ENCODE data around the gene IL13.
"Not testable (repeated sequence)": the region's sequence is repeated elsewhere in the genome, so short reads cannot be mapped to it uniquely, and the experiment has no call there.

IL13 gene

DNA sequence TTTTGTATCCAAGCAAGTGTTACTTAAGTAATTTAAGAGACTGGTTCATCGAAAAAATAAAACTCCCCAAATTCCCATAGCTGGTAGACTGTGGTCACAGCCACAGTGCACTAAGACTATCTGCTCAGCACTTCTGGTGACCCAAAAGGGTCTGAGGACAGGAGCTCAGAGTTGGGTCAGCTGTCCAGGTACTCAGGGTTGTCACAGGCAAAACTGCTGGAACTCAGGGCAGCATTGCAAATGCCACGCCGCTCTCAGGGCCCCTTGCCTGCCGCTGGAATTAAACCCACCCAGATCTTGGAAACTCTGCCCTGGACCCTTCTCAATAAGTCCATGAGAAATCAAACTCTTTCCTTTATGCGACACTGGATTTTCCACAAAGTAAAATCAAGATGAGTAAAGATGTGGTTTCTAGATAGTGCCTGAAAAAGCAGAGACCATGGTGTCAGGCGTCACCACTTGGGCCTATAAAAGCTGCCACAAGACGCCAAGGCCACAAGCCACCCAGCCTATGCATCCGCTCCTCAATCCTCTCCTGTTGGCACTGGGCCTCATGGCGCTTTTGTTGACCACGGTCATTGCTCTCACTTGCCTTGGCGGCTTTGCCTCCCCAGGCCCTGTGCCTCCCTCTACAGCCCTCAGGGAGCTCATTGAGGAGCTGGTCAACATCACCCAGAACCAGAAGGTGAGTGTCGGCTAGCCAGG is at the start of gene IL13:
IL13 (plus strand) TSS at position 498 of the 705 bp plus-strand sequence; CDS start at position 512, 14 bp downstream.
- no peak for DNase-seq

DNA sequence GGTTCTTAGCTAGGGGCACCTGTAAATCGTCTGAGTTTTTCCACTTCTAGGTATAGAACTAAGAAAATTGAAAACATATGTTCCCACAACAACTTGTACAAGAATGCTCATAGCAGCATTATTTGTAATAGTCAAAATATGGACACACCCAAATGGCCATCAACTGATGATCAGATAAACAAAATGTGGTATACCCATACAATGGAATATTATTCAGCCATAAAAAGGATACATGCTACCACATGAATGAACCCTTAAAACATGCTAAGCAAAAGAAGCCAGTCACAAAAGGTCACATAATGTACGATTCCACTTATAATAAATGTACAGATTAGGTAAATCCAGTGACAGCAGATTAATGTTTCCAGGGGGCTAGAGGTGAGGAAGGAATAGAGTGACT is 46.0 kb upstream of the IL13 start:
- DNase-seq = no peak

DNA sequence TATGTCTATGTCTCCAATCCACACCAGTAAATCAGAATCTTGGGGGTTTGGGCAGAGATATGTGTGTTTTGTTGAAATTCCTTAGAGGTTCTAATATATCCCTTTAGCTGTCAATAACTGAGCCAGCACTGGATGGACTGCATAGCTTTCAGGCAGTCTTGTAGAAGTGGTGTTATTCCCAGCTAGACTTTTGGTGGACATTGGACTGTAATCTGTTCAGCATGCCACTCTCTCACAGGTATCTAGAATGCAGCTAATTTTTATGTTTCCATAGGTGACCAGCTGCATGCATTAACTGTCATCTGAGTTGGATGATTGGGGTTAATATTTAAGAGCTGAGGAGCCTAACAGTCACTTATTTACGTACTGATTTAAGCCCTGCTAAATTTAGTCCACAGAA is 45.1 kb upstream of the IL13 start:
- DNase-seq = no peak

DNA sequence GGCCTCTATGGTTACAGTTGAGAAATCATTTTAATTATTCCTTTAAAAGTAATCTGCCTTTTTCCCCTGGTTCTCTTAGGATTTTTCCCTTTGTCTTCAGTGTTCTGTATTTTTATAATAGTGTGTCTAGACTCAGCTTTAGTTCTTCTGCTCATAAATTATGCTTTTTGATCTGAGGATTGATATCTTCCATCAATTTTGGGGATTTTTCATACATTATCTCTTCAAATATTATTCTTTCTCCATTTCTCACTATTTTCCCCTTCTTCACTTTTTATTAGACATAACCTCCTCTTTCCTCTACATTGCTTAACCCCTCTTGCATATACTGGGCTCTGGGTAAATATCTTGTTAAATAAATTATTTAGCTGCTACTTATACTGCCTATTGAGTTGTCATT is 36.3 kb upstream of the IL13 start:
- no peak for DNase-seq

DNA sequence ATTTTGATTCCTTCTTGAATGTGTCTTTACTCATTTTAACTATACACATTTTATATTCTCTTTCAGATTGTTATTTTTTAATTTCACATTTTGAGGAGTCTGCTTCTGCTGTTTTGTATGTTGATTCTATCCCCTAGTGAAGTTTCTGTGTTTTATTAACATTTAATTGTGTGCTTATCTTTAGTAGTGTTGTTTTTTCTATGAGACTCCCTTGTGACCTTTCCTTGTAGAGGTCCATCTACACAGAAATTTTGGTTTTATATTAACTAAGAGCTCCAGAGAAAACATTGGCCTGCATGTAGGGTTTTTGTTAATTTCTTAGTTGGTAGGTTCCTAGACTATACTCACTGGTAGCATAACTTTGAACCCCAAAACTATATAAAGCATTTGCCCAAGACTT is 35.4 kb upstream of the IL13 start:
- DNase-seq = no peak

DNA sequence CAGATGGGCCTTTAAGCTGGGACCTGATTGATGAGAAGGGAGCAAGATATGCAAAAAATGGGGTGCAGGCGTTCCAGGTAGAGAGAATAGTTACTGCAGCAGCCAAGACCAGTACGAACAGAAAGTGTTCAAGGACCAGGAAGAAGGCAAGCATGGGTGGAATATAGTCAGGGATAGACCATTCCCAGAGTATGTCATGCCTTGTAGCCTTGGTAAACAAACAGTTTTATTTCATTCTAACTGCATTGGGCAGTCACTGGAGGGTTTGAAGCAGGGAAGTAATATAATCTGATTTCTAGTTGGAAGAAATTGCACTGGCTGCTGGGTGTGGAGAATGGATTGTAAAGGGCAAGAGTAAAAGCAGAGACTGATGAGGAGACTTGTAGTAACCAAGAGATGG is 30.5 kb upstream of the IL13 start:
- no peak for DNase-seq

DNA sequence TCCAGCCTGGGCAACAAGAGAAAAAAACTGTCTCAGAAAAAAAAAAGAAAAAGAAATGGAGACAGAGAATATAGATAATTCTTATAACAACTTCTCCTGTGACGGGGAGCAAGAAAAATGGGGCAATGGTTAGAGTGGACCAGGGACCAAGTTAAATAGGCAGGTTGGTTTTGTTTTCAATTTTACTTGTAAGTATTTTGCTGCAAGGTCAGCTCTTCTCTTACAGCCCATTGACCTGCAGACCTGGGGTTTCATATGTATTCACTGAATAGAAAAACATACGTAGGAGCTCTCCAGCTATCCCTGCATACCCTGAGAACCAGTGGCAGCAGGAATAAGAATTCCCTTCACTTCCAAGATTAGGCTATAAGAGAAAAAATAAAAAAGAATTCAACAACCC is 29.2 kb upstream of the IL13 start:
- DNase-seq = no peak

DNA sequence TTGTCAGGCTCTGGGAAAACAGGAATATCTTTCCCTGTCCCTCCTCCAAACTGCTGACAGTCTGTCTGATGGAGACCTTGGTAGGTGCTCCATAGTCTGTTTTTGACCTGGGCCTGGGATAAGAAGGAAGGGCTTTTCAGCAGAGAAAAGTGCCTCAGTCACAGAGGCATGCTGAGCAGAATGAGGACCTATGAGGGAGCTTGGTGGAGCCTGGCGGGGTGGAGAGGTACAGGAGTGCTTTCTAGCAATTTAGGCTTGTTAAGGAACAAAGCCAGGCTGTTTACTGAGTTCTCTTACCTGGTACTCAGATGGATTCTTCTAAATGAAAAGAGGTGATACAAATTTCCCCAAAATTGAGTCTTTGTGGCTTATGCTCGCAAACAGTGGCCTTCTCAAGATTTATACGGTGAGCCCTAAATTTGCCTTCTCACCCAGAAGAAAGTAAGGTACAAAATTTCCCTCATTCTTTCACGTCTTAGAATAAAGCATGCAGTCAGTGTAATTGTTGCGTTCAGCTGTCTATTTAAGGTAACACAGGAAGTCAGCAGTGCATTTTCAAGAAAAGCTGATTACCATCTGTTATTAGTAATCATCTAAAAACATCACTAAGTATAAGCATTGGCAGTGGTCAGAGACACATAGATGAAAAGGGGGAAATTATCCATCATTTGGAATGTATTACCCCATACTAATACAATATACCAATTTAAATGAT is 28.6 kb upstream of the IL13 start:
- DNase-seq = no peak

DNA sequence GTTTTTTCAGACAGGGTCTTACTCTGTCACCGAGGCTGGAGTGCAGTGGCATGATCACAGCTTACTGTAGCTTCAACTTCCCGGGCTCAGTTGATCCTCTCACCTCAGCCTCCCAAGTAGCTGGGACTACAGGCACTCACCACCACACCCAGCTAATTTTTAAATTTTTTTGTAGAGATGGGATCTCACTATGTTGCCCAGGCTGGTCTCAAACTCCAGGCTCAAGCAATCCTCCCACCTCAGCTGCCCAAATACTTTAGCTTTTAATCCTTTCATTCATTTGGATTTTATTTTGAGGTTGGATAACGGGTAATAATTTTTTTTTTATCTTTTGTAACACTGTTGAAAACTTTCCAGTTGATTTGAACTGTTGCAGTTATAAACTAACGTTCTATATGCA is 24.4 kb upstream of the IL13 start:
- not testable (repeated sequence) for DNase-seq

DNA sequence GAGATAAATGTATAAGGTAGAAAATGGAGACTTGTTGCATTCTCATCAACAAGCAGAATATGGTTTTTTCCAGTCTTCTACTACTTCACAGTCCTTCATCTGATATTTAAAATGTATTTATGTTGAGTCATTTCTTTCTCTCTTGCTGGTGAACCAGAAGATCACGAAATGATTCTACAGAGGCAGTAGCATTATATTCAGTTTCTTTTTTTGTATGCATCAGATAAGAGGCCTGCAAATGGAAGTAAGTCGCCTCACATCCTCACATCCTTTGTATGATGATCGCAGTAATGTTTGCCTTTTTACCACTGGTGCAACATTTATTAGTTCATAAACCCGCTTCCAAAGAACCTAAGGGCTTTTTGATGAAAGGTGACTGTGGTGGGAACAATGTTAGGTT is 22.1 kb upstream of the IL13 start:
- no peak for DNase-seq

DNA sequence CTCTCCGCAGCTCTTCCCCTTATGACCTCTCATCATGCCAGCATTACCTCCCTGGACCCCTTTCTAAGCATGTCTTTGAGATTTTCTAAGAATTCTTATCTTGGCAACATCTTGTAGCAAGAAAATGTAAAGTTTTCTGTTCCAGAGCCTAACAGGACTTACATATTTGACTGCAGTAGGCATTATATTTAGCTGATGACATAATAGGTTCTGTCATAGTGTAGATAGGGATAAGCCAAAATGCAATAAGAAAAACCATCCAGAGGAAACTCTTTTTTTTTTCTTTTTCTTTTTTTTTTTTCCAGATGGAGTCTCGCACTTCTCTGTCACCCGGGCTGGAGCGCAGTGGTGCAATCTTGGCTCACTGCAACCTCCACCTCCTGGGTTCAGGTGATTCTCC is 20.7 kb upstream of the IL13 start:
- no peak for DNase-seq

DNA sequence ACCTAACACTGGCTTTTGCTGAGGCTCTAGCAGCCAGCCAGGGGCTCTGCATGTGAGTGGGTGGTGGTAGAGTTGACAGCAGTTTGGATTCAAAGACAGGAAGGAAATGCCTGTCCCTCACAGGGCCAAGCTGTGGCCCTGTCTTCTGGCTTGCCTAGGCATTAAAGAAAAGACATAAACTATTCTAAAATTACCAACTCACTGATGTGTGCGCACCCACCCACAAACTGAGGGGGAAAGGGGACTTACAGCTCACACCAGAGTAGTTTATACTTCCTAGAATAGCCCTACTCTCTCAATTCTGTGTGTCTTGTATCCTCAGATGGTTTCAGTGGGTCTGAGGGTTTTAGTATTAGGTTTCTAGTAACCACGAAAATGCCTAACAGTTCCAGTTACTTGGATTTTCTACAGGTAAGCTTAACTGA is 18.3 kb upstream of the IL13 start:
- no peak for DNase-seq

DNA sequence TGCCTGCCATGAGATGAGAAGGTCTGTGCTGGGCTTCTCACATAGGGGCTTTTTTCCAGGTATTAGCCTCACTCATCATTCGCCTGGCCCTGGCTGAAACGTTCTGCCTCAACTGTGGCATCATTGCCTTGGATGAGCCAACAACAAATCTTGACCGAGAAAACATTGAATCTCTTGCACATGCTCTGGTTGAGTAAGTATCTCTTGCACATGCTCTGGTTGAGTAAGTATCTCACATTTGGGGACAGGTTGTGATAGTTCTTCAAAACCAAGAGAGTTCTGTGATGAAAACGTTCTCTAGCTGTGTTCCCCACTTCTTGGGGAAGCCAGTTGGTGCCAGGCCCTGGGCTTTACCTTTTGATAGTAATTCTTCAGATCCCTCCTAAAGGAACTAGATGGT is 17.4 kb upstream of the IL13 start:
- DNase-seq = no peak

DNA sequence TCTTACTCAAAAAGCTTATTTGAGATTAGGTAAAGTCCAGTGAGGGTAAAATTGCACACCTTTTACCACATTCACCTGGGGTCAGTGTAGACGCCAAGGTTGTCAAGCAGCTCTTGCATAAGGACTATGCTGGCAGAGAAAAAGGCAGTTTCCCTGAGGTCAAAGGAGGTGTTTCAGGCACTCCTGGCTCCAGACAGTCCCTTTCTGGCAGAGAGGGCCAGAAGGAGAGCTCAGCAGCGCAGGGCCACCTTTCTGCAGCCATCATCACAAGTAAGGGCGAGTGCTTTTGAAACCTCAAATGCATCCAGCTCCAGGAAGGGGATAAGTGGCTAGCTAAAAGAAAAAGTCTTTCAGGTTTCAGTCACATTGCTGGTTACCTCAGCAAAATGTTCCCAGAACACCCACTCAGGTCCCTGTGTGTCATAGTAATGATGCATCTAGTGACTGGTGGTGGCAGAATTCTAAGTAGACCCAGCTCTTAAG is 16.7 kb upstream of the IL13 start:
- DNase-seq = no peak

DNA sequence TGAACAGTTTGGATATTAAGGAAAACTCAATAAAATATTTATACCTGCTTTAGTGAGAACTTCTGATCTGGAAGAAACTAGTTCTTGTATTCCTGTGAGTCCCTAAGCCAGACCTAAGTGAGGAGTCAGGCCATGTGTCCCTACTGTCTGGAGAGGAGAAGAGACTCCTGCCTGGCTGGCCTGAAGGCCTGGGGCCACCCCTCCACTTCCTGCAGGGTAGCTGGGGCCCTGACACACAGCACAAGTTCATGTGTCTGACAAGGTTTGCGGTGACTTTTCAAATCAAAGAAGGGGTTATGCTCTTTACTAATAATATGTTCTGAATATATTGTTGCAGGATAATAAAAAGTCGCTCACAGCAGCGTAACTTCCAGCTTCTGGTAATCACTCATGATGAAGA is 16.1 kb upstream of the IL13 start:
- DNase-seq = no peak

DNA sequence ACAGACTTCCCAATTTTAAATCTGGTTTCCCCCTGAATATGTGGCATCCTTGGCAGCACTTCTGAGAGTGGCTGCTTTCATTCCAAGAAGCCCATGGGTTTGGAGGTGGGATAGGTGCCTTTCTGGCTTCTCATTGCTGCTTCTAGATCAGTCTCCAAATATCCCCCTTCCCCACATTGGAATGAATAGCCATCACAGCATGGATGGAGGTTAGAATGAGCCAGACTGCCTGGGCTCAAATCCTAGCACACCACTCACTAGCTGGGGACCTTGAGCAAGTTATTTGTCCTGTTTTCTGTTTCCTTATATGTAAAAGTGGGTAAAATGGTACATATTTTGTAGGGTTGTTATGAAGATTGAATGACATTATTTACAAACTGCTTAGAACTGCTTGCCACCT is 13.8 kb upstream of the IL13 start:
- DNase-seq = no peak

DNA sequence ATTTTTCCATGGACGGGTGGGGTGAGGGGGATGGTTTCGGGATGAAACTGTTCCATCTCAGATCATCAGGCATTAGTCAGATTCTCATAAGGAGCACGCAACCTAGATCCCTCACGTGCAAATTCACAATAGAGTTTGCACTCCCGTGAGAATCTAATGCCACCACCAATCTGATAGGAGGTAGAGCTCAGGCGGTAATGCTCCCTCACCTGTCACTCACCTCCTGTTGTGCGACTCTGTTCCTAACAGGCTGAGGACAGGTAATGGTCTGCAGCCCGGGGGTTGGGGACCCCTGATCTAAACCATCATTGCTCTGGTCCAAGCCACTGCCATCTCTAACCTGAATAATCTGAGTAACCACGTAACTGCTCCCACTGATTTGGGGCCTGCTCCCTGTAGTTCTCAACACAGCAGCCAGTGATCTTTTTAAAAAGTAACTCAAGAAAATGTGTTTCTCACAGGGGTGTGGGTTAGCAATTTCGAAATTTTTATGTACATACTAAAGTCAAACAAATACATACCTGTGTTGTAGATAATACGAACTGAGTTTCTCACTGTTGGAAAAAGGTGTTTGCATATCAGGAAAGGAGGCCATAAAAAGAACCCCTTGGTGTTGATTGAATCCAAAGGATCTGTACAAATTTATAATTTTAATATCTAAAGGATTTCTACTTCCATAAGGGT is 11.2 kb upstream of the IL13 start:
- DNase-seq = no peak

DNA sequence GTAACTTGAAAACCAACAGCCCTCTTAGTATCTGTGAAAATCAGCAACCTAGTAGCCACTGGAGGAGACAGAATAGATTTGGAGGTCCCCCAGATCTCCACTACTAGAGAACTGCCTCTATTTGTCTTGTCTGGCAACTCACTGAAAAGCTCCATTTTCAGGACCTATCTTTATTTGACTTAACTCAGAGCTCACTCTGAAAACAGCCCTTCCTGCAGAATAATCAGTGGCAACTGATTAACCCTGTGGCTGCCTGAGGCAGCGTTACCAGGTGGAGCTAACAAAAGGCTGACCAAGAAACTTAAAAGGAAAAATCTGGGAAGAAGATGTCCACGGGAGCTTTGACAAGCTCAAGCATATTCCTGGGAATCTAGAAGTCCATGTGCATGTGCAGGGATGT is 10.5 kb upstream of the IL13 start:
- no peak for DNase-seq

DNA sequence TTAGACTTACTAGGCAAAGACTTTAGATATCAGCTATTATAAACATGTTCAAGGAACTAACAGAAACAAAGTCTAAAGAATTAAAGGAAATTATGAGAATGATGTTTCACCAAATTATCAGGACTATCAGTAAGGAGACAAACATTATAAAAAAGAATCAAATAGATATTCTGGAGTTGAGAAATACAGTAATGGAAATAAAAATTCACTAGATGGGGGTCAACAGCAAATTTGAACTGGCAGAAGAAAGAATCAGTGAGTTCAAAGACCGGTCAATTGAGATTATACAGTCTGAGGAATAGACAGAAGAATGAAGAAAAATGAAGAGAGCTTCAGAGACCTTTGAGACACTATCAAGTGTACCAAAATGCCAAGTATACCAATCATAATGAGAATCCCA is 9.6 kb upstream of the IL13 start:
- no peak for DNase-seq

DNA sequence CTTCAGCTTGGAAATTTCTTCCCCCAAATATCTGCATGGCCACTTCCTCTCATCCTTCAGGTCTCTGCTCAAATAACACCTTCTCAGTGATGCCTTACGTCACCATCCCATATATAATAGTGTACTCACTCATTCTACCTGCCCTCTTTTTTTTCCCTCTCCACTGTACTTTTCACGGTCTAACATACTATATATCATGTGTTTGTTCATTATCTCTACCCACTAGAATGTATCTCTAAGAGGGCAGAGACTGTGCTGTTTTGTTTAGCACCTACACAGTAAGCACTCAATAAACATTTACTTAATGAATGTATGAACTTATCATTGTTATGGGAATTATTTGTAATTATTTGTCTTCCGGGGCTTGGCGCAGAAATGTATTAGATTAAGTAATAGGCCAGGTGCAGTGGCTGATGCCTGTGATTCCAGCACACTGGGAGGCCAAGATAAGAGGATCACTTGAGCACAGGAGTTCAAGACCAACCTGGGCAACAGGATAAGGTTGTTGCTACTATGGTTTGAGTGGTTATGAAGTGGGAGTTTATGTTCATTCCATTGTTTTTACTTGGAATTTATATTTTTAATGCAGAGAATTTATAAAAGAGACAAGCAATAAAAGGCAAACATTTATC is 6.0 kb upstream of the IL13 start:
- DNase-seq = no peak

DNA sequence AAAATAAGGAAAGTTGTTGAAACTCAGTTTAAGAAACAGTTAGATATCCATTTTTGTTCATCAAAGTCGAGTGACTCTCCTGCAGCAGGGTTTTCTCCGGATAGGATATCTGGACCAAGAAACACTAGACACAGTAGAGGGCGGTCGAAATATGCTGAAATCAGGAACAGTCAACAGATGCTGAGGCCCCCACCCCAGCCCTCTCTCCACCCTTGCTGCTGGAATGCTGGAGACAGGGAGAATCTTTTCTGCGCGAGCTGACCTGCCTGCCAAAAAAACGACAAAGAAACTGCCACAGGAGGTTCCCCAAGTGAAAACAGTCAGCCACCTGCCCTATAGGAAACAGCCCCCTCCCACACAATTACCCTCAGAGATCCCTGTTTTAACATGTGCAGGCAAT is 4.3 kb upstream of the IL13 start:
- DNase-seq = no peak

DNA sequence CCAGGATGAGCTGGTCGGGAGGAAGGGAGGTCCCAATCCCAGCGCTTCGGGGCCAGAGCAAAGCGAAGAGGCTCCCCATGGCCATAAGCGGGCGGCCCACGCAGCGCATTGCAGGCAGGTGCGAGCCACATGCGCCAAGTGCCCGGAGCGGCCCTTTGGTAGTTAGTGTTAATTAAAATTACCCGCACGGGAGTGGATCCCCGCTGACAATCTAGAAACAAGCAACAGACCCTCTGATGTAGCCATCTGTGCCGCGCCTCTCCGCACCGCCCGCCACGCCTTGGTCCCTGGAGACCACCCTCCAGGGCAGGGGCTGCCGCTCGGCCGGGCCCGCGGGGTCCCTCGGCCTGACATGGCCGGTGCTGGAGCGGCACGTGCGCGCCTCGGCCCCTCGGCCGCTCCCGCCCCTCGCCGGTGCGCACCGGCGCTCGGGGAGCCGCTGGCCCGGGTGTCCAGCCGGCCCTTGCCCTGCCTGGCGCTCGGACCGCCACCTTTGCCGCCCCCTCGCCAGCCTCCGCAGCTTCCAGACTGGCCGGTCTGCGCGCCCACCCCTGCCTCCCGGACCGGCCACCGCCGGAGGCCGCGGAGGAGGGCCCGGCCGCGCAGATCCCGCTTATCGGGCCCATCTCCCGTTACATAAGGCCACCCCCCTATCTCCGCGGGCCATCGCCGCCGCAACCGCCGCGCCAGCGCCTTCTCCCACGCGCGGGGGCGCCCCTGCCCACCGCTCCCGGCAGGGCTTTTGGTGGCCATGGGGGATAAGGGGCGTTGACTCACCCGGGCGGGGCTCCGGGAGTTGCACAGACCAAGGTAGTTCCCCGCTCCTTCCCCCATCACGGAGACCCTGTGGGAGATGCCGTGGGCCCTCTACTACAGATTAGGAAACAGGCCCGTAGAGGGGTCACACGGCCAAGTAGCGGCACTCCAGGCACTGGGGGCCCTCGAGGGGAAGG is 1.9 kb upstream of the IL13 start:
- no peak for DNase-seq

Data from DMS79 treated with DMSO at 0.1 percent for 48 hours (cell line).